NCI-H2171 treated with DMSO at 0.1 percent for 48 hours (cell line): ENCODE data around the gene TAF11L5.
"Not testable (repeated sequence)": the region's sequence is repeated elsewhere in the genome, so short reads cannot be mapped to it uniquely, and the experiment has no call there.

Experiments
- DNase-seq: peaks from one replicate; lab custom pipeline; 2025; lab: John Stamatoyannopoulos, UW

The TAF11L5 gene

DNA sequence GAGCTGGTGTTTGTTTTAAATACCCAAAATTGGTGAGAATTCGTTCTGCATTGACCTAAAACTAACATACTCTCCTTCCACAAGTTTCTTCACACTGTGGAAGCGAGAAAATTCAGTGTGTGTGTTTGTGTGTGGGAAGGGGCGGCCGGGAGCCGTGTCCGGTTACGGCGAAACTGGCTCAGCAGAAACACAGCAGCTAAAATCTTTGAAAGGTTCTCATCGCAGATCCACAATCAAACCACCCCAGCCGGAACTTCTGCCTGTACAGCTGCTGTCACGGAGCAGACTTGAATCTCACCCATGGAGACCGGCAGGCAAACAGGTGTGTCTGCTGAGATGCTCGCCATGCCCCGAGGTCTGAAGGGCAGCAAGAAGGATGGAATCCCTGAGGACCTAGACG lies at the start of gene TAF11L5:
Gene TAF11L5, plus strand, starts transcription at position 301 of the 400 bp plus-strand sequence.
- DNase-seq: not testable (repeated sequence)

DNA sequence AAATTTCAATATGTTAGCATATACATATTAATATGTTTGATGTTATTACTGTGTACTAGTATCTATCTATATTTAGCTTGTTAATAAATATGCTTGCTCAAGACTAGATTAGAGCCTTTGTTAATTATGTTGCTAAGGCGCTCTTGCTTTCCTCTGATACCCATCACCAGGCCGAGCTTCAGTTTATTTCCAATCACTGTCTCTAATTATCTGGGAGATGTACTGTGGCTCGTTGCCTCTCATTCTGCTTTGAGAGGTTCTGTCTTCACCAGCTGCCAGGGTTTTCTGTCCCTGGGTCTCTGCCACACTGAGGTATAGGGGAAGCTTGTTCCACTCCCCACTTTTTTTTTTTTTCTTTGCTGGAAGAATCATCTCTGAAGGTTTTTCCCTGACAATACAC lies 48.0 kb upstream of the TAF11L5 start:
- DNase-seq: peak; percentile 76

DNA sequence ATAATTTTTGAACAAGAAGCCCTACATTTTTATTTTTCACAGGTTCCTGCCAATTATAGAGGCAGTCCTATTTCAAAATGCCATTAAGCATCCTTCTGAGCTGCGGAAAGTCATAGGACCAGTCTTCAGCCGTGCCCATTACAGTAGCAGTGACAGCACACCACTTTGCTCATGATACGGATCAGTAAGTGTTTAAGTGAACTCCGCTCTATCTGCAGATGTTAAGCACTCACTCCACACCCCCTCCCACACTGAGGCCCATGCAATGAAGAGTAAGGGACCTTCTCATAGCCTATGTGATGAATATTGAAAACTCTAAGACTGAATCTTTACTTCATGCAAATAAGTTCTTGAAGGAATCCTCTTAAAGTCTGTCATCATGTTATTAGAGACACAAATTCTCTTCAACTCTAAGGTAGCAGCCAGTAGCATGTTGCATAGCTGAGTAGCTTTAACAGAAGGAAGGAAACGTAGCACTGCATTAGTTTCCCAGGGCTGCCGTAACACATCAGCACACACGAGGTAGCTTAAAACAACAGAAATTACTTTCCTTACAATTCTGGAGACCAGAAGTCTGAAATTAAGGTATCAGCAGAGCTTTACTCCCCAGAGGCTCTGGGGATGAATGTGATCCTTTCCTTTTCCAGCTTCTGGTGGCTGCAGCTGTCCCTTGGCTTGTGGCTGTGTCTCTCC lies 47.3 kb upstream of the TAF11L5 start:
- peak; percentile 53 for DNase-seq

DNA sequence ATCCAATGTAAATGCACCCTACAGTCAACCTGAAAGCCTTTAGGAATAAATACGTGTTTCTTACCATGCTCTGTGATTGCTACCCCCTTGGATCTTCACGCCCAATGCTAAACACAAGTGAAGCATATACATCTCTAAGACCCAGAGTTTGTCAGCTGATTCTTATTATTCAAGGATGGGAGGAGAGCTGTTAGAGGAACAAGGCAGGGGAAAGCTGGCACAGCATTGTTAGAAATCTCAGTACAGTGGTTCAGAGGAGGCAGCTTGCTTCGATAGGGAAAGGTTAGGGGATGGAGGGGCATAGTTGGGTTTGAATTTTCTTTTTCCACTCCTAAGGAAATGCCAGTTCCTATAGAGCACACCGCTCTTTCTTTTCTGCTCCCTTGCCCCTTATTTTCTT lies 43.7 kb upstream of the TAF11L5 start:
- peak; percentile 85 for DNase-seq

DNA sequence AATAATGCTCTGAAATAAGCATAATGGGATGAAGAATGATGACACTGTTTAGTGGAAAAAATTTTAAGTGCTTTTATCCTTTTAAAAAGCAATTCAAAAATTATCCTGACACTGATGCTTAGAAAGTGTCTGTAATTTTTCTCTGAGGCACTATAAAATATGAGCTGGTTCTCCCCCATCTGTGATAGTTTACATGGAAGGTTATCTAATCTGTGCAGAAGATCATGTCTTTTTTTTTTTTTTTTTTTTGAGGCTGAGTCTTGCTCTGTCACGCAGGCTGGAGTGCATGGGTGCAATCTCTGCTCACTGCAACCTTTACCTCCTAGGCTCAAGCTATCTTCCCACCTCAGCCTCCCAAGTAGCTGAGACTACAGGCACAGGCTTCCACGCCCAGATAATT lies 42.2 kb upstream of the TAF11L5 start:
- peak; percentile 92 for DNase-seq

DNA sequence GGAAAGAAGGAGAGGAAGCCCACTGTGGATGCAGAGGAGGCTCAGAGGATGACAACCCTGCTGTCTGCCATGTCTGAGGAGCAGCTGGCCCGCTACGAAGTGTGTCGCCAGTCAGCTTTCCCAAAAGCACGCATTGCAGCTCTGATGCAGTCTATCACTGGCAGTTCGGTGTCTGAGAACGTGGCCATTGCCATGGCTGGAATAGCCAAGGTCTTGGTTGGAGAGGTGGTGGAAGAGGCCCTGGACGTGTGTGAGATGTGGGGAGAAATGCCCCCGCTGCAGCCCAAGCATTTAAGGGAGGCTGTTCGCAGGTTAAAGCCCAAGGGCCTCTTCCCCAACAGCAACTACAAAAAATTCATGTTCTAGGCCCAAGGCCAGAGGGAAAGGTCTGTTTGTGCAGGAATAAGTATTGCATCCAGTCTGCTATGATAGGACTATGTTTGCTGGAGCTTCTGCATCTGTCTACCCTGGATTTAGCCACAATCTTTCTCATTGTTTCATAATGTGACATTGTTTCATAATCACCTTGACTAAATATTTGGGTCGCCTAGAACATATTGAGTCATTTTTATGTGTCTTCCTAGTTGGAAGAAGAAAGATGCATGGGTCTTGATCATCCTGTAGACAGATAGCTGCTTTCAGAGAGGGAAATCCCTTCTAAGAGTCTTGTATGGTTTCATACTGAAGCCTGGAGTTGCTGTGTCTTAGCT lies 38.4 kb upstream of the TAF11L5 start:
- not testable (repeated sequence) for DNase-seq

DNA sequence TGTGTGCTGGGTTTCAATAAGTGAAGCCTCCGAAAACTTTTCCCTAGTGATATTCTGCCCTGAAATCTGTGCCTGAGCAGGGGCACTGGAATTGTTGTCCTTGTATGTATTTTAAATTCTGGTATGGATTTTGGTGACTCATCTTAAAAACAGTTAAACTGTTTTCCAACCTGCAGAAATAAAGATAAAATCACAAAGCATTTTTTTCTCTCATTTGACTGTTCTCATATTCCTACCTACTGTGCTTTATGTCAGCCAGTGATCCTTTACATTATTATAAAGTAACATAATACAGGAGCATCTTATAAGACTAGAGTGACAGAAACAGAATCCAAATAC lies 37.9 kb upstream of the TAF11L5 start:
- peak; percentile 6 for DNase-seq

DNA sequence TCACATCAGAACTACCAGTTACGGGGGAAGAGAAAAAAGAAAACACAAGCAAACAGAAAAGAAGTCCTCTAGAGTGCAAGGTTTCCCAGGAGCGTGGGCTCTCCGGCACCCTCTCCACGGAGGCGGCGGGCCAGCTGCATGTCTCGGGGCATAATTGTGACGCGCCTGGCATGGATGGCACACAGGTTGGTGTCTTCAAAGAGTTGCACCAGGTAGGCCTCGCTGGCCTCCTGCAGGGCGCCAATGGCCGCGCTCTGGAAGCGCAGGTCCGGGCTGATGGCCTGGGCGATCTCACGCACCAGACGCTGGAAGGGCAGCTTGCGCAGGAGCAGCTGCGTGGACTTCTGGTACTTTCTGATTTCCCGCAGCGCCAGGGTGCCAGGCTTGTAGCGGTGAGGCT lies 33.8 kb upstream of the TAF11L5 start:
- not testable (repeated sequence) for DNase-seq

DNA sequence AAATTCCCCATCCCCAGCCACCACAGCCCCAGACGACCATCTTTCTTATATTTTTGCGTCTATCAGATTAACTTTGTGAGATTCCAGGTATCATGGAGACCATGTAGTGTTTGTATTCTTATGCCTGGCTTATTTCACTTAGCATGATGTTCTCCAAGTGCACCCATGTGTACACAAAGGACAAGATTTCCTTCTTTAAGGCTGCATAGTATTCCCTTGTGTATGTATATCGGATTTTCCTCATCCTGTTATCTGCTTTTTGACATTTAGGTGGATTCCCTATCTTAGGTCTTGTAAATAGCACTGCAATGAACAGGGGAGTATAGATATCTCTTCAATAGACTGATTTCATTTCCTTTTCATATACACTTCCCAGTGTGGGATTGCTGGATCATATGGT lies 32.3 kb upstream of the TAF11L5 start:
- DNase-seq: no peak

DNA sequence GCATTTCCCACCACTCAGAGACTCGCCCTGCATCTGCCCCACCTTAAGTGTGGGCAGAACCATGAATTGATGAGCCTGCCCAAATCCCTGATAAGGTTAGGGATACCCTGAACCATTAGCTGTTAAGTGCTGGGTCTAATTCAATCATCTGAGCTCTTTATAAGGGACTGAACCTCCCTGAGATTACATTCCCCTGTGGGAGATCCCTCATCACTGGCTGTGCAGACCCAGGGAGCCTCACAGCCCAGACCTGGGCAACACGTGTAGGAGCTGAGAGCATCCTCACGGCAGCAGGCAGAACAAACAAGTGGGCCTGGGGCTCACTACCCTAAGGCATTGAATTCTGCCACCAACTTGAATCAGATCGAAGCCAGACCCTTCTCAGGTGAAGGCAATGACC lies 27.6 kb upstream of the TAF11L5 start:
- no peak for DNase-seq

DNA sequence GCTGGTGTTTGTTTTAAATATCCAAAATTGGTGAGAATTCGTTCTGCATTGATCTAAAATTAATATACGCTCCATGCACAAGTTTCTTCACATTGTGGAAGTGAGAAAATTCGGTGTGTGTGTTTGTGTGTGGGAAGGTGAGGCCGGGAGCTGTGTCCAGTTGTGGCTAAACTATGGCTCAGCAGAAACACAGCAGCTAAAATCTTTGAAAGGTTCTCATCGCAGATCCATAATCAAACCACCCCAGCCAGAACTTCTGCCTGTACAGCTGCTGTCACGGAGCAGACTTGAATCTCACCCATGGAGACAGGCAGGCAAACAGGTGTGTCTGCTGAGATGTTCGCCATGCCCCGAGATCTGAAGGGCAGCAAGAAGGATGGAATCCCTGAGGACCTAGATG lies 27.1 kb upstream of the TAF11L5 start, which contains the start of gene TAF11L2:
Gene TAF11L2, plus strand, starts transcription at position 301 of the 400 bp plus-strand sequence.
- not testable (repeated sequence) for DNase-seq

DNA sequence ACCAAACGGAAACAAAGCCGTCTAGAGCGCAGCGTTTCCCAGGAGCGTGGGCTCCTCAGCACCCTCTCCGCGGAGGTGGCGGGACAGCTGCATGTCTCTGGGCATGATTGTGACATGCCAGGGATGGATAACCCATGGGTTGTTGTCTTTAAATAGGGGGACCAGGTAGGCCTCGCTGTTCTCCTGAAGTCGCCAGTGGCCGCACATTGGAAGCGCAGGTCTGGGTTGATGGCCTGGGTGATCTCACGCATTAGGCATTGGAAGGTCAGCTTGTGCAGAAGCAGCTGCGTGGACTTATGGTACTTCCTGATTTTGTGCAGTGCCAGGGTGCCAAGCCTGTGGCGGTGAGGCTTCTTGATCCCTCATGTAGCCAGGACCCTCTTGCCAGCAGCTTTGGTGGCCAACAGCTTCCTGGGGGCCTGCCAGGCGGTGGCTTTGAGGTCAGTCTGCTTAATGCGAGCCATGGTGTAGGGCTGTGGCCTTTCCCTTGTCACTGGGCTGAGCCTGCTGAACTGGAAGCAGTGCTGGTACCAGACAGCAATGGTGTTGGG lies 13.2 kb upstream of the TAF11L5 start:
- DNase-seq: no peak

DNA sequence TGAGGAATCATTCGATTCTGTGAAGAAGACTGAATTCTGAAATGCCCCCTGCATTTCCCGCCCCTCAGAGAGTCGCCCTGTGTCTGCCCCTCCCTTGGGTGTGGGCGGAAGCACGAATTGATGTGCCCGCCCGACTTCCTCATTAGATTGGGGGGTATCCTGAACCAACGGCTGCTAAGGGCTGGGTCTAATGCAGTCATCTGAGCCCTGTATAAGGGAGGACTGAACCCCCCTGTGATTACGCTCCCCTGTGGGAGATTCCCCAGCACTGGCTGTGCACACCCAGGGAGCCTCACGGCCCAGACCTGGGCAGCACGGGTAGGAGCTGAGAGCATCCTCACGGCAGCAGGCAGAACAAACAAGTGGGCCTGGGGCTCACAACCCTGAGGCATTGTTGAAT lies 7.5 kb upstream of the TAF11L5 start:
- not testable (repeated sequence) for DNase-seq

DNA sequence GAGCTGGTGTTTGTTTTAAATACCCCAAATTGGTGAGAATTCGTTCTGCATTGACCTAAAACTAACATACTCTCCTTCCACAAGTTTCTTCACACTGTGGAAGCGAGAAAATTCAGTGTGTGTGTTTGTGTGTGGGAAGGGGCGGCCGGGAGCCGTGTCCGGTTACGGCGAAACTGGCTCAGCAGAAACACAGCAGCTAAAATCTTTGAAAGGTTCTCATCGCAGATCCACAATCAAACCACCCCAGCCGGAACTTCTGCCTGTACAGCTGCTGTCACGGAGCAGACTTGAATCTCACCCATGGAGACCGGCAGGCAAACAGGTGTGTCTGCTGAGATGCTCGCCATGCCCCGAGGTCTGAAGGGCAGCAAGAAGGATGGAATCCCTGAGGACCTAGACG lies 7.0 kb upstream of the TAF11L5 start, which contains the start of gene TAF11L3:
Gene TAF11L3, plus strand, starts transcription at position 301 of the 400 bp plus-strand sequence.
- not testable (repeated sequence) for DNase-seq

DNA sequence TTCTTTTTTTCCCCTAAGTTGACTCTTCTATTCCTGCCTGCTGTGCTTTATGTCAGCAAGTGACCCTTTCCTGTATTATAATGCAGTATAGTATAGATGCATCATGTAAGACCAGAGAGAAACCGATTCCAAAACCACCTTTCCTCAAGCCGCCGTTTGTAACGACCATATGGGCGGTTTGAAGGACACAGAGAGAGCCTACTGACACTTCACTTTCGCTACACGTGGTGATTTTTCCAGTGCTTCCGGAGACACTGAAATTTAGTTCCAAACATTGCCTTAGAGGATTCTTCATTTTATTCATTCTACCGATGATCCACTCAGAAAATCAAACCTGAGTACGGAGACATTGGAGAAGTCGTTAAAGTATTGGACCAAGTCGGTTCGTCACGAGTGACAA lies 5.5 kb upstream of the TAF11L5 start:
- DNase-seq: not testable (repeated sequence)

DNA sequence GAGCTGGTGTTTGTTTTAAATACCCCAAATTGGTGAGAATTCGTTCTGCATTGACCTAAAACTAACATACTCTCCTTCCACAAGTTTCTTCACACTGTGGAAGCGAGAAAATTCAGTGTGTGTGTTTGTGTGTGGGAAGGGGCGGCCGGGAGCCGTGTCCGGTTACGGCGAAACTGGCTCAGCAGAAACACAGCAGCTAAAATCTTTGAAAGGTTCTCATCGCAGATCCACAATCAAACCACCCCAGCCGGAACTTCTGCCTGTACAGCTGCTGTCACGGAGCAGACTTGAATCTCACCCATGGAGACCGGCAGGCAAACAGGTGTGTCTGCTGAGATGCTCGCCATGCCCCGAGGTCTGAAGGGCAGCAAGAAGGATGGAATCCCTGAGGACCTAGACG lies 3.5 kb upstream of the TAF11L5 start, which contains the start of gene TAF11L4:
Gene TAF11L4, plus strand, starts transcription at position 301 of the 400 bp plus-strand sequence.
- not testable (repeated sequence) for DNase-seq

DNA sequence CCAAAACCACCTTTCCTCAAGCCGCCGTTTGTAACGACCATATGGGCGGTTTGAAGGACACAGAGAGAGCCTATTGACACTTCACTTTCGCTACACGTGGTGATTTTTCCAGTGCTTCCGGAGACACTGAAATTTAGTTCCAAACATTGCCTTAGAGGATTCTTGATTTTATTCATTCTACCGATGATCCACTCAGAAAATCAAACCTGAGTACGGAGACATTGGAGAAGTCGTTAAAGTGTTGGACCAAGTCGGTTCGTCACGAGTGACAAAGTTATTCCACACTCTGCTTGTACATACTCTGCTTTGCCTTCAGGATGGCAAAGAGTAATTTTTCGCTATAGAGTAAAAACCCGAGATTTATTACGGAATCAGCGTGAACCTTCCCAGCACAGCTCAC lies 1.5 kb downstream of the TAF11L5 start:
- not testable (repeated sequence) for DNase-seq

DNA sequence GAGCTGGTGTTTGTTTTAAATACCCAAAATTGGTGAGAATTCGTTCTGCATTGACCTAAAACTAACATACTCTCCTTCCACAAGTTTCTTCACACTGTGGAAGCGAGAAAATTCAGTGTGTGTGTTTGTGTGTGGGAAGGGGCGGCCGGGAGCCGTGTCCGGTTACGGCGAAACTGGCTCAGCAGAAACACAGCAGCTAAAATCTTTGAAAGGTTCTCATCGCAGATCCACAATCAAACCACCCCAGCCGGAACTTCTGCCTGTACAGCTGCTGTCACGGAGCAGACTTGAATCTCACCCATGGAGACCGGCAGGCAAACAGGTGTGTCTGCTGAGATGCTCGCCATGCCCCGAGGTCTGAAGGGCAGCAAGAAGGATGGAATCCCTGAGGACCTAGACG lies 3.3 kb downstream of the TAF11L5 start, which contains the start of gene TAF11L6:
Gene TAF11L6, plus strand, starts transcription at position 301 of the 400 bp plus-strand sequence.
- not testable (repeated sequence) for DNase-seq
